Peyer's patch (tissue), 4 donors: ENCODE measurements around the gene NLRP13. TPM values are rescaled to one million over a fixed set of nuclear protein-coding genes. Genes with fewer than 3 reads are reported as not detected.

Source experiments
- DNase-seq, 3 donors: peaks; one replicate each; pipeline ENCODE4 v3.0.0-alpha.2; 2017 to 2019
- H3K27ac ChIP-seq, 4 donors: fragments of 200-600 bp; sonication (generic); one replicate each; pipeline ENCODE4 v1.5.1; 2016 to 2019
- H3K27me3 ChIP-seq, 2 donors: fragments of 200-600 bp; sonication (generic); one replicate each; pipeline ENCODE4 v1.5.1; 2019
- H3K36me3 ChIP-seq, 3 donors: fragments of 200-600 bp; sonication (generic); one replicate each; pipeline ENCODE4 v1.5.1; 2016 to 2019
- H3K4me1 ChIP-seq, 4 donors: fragments of 200-600 bp; sonication (generic); one replicate each; pipeline ENCODE4 v1.5.1; 2016 to 2019
- H3K4me3 ChIP-seq, 4 donors: fragments of 200-600 bp; sonication (generic); 1 replicate in 3 of 4; 2 replicates in 1 of 4; pipeline ENCODE4 v1.5.1; 2016 to 2019; ENCODE audit warnings: mild to moderate bottlenecking in 1 of 4
- H3K9me3 ChIP-seq, 4 donors: fragments of 200-600 bp; sonication (generic); one replicate each; pipeline ENCODE4 v1.5.1; 2016 to 2019; ENCODE audit warnings: mild to moderate bottlenecking in 1 of 4
- CTCF ChIP-seq, 6 experiments: fragments of 450-650 bp in 4 of 6; fragments of 200-600 bp in 2 of 6; sonication (generic) in 1 of 6; IDR thresholded peaks; one replicate each; pipeline ENCODE4 v1.5.1; 2017 to 2019; ENCODE audit warnings: antibody characterized with exemption in 6 of 6, mild to moderate bottlenecking in 3 of 6, moderate library complexity in 1 of 6
- POLR2A ChIP-seq, 2 donors: fragments of 450-650 bp; IDR thresholded peaks; one replicate each; pipeline ENCODE4 v1.5.1; 2017; ENCODE audit warnings: antibody characterized with exemption in 2 of 2, mild to moderate bottlenecking in 2 of 2, moderate library complexity in 2 of 2
- total RNA-seq, 4 donors: library from RNA; depleted of rRNA; stranded (reverse); fragments of >200 nt; gene quantifications; one replicate each; pipeline ENCODE4 v1.1.0, GENCODE V29; 2016

NLRP13 gene
- total RNA-seq: not detected

- peaks cover 0 to 5% (median 0%) of the 10 kb centered on the region in 4 donors for H3K9me3 ChIP-seq
- H3K4me3 ChIP-seq: no peak within 1 kb of the TSS
- no peak for DNase-seq
- TF ChIP-seq CTCF (IDR thresholded peaks at IDR 0.05) (no peak), POLR2A (IDR thresholded peaks at IDR 0.05) (no peak)
- H3K4me1 ChIP-seq: no peaks in the 10 kb centered on the region
- no peaks in the 10 kb centered on the region for H3K27me3 ChIP-seq
- H3K36me3 ChIP-seq: no peaks in the 10 kb centered on the region
- H3K27ac ChIP-seq: no peak within 1 kb of the TSS
Observed at GRCh38 chr19:55931936-55932386, at the start of gene NLRP13. Gene NLRP13 (minus strand): TSS chr19:55932336. CDS start chr19:55932311, 25 bp downstream.

- no peak overlapping the region for H3K27ac ChIP-seq
- H3K4me1 ChIP-seq: no peaks in the 10 kb centered on the region
- H3K4me3 ChIP-seq: no peak overlapping the region
- no peak for TF ChIP-seq CTCF (IDR thresholded peaks at IDR 0.05)
- TF ChIP-seq POLR2A (IDR thresholded peaks at IDR 0.05): no peak
- H3K9me3 ChIP-seq: no peaks in the 10 kb centered on the region
- no peaks in the 10 kb centered on the region for H3K27me3 ChIP-seq
- no peaks in the 10 kb centered on the region for H3K36me3 ChIP-seq
- no peak for DNase-seq
Observed at GRCh38 chr19:55980415-55980814, 48.3 kb upstream of the NLRP13 start.

- no peaks in the 10 kb centered on the region for H3K27me3 ChIP-seq
- H3K36me3 ChIP-seq: no peaks in the 10 kb centered on the region
- TF ChIP-seq CTCF (IDR thresholded peaks at IDR 0.05) (no peak), POLR2A (IDR thresholded peaks at IDR 0.05) (no peak)
- H3K27ac ChIP-seq: no peak overlapping the region
- no peaks in the 10 kb centered on the region for H3K4me1 ChIP-seq
- H3K4me3 ChIP-seq: no peak overlapping the region
- no peaks in the 10 kb centered on the region for H3K9me3 ChIP-seq
- DNase-seq: no peak
Observed at GRCh38 chr19:55973982-55974381, 41.8 kb upstream of the NLRP13 start.

- TF ChIP-seq CTCF (IDR thresholded peaks at IDR 0.05) (no peak), POLR2A (IDR thresholded peaks at IDR 0.05) (no peak)
- Histone ChIP-seq H3K36me3 (no peaks in the 10 kb centered on the region), H3K9me3 (no peaks in the 10 kb centered on the region), H3K4me1 (no peaks in the 10 kb centered on the region), H3K4me3 (no peak overlapping the region), H3K27me3 (no peaks in the 10 kb centered on the region), H3K27ac (no peak overlapping the region)
- no peak for DNase-seq
Observed at GRCh38 chr19:55962186-55962585, 30.1 kb upstream of the NLRP13 start.

GRCh38 chr19:55959996-55960675 lies 28.0 kb upstream of the NLRP13 start:
- no peaks in the 10 kb centered on the region for H3K9me3 ChIP-seq
- no peaks in the 10 kb centered on the region for H3K36me3 ChIP-seq
- no peak overlapping the region for H3K27ac ChIP-seq
- H3K27me3 ChIP-seq: no peaks in the 10 kb centered on the region
- no peak for DNase-seq
- no peaks in the 10 kb centered on the region for H3K4me1 ChIP-seq
- H3K4me3 ChIP-seq: no peak overlapping the region
- TF ChIP-seq CTCF (IDR thresholded peaks at IDR 0.05): no peak
